Measurements from ENCODE around the gene APIP.

- no peak for TF ChIP-seq CTCF (IDR thresholded peaks at IDR 0.05)
- TF ChIP-seq POLR2A (IDR thresholded peaks at IDR 0.05): no peak
These were observed 29.6 kb downstream of the APIP start for GRCh38 chr11:34886609-34887008.

All from Peyer's patch (tissue), 4 donors.